GM12875 (cell line): ENCODE data around the gene FMO4.
"Not testable (repeated sequence)": the region's sequence is repeated elsewhere in the genome, so short reads cannot be mapped to it uniquely, and the experiment has no call there.

Experiments
- H3K4me3 ChIP-seq: one replicate; pipeline ENCODE4 v1.5.1; 2011; ENCODE audit warnings: low read depth, low read length, control low read depth
- CTCF ChIP-seq: IDR thresholded peaks from 2 replicates; pipeline ENCODE4 v1.5.1; 2011; ENCODE audit warnings: low read depth, mild to moderate bottlenecking, control low read depth, inconsistent platforms, low read length, moderate library complexity, borderline replicate concordance; ENCODE audit not compliant: insufficient read depth

Gene FMO4

GRCh38 chr1:171351961-171352360, 38.0 kb downstream of the FMO4 start:
- no peak for TF ChIP-seq CTCF
- H3K4me3 ChIP-seq: no peak overlapping the region

GRCh38 chr1:171352554-171352953, 38.6 kb downstream of the FMO4 start:
- no peak for TF ChIP-seq CTCF
- no peak overlapping the region for H3K4me3 ChIP-seq

- no peak overlapping the region for H3K4me3 ChIP-seq
- no peak for TF ChIP-seq CTCF
Observed at GRCh38 chr1:171355727-171356126, 41.7 kb downstream of the FMO4 start.

- H3K4me3 ChIP-seq: no peak overlapping the region
- TF ChIP-seq CTCF: no peak
Observed at GRCh38 chr1:171357179-171357578, 43.2 kb downstream of the FMO4 start.

GRCh38 chr1:171359355-171359648, 45.3 kb downstream of the FMO4 start:
- H3K4me3 ChIP-seq: not testable (repeated sequence)

- not testable (repeated sequence) for H3K4me3 ChIP-seq
Observed at GRCh38 chr1:171359731-171360527, 45.9 kb downstream of the FMO4 start.

- TF ChIP-seq CTCF: no peak
- no peak overlapping the region for H3K4me3 ChIP-seq
Observed at GRCh38 chr1:171366085-171366484, 52.1 kb downstream of the FMO4 start.

GRCh38 chr1:171366816-171367215, 52.8 kb downstream of the FMO4 start:
- H3K4me3 ChIP-seq: no peak overlapping the region
- no peak for TF ChIP-seq CTCF
